GM20000 (cell line): ENCODE measurements around the gene HOXA3.

ENCODE experiments used
- DNase-seq: peaks from one replicate; pipeline ENCODE4 v3.0.0; 2012; ENCODE audit warnings: low spot score
- CTCF ChIP-seq: IDR thresholded peaks from 2 replicates; pipeline ENCODE4 v1.5.1; 2012; ENCODE audit warnings: mild to moderate bottlenecking, control low read depth; ENCODE audit errors: extremely low read depth, missing control alignments

HOXA3 gene

GRCh38 chr7:27157702-27158431 lies 5.5 kb upstream of the HOXA3 start:
- TF ChIP-seq CTCF, result no peak
- no peak for DNase-seq

GRCh38 chr7:27156916-27157701 lies 4.7 kb upstream of the HOXA3 start:
- TF ChIP-seq CTCF, result no peak
- DNase-seq, result no peak

GRCh38 chr7:27156508-27156898 lies 4.1 kb upstream of the HOXA3 start, which contains the start of gene HOXA7:
Gene HOXA7 (minus strand): TSS chr7:27156675. CDS start chr7:27156545, 130 bp downstream.
- TF ChIP-seq CTCF, result no peak
- DNase-seq, result no peak

- no peak for TF ChIP-seq CTCF
- no peak for DNase-seq
Measured at GRCh38 chr7:27155816-27156507, 3.6 kb upstream of the HOXA3 start.

- TF ChIP-seq CTCF, result no peak
- no peak for DNase-seq
Measured at GRCh38 chr7:27154901-27155815, 2.8 kb upstream of the HOXA3 start.

GRCh38 chr7:27154369-27154768 lies 2.0 kb upstream of the HOXA3 start:
- no peak for TF ChIP-seq CTCF
- DNase-seq, result no peak
